B cell (primary cell): ENCODE data around the gene HDAC11.

Experiments
- EZH2 ChIP-seq: IDR thresholded peaks from 2 replicates; pipeline ENCODE4 v1.6.1; 2012; ENCODE audit warnings: borderline replicate concordance, low read depth, mild to moderate bottlenecking, moderate library complexity, low read length; ENCODE audit not compliant: insufficient read depth, poor library complexity, severe bottlenecking
- TF ChIP-seq, protein P1 (sequence below): fragments of 200-600 bp; IDR thresholded peaks from one replicate; pipeline ENCODE4 v1.8.0; 2022; ENCODE audit warnings: antibody characterized with exemption, mild to moderate bottlenecking

DNA sequence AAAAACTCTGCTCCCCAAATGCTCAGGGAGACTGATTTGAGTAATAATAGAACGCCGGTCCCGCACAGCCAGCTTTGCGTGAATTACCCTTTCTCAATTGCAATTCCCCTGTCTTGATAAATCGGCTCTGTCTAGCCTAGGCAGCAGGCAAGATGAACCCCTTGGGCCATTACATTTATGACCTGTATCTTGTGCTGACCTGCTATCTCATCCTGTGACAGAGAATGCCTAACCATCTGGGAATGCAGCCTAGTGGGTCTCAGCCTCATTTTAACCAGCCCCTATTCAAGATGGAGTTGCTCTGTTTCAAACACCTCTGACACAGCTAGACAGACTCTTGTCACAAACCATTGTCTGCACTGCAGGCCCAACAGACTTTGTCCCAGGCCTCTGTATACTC is 46.2 kb upstream of the HDAC11 start:
- TF ChIP-seq, protein P1, sequence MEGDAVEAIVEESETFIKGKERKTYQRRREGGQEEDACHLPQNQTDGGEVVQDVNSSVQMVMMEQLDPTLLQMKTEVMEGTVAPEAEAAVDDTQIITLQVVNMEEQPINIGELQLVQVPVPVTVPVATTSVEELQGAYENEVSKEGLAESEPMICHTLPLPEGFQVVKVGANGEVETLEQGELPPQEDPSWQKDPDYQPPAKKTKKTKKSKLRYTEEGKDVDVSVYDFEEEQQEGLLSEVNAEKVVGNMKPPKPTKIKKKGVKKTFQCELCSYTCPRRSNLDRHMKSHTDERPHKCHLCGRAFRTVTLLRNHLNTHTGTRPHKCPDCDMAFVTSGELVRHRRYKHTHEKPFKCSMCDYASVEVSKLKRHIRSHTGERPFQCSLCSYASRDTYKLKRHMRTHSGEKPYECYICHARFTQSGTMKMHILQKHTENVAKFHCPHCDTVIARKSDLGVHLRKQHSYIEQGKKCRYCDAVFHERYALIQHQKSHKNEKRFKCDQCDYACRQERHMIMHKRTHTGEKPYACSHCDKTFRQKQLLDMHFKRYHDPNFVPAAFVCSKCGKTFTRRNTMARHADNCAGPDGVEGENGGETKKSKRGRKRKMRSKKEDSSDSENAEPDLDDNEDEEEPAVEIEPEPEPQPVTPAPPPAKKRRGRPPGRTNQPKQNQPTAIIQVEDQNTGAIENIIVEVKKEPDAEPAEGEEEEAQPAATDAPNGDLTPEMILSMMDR: no peak
- TF ChIP-seq EZH2: no peak
